Measurements from ENCODE around the gene COPRS.

The COPRS gene

GRCh38 chr17:31806921-31807320 is 52.1 kb downstream of the COPRS start:
- DNase-seq: no peak

GRCh38 chr17:31803494-31804213 is 55.4 kb downstream of the COPRS start:
- DNase-seq: no peak

GRCh38 chr17:31802502-31802901 is 56.5 kb downstream of the COPRS start:
- DNase-seq: no peak
